GM18505 (cell line): ENCODE data around the gene ZBTB34.
A peak's percentile ranks its signal among the peaks of the same experiment; 100 is the strongest.

ENCODE experiments used
- ATAC-seq: cut with Tn5 transposase; IDR thresholded peaks from one replicate; pipeline ENCODE4 v1.9.1; 2021; ENCODE audit not compliant: unreplicated experiment
- POLR2A ChIP-seq: IDR thresholded peaks from 4 replicates; pipeline ENCODE4 v1.6.1; 2011; ENCODE audit warnings: borderline replicate concordance; ENCODE audit not compliant: insufficient read depth, insufficient read length; ENCODE audit errors: extremely low read depth

ZBTB34 gene

DNA sequence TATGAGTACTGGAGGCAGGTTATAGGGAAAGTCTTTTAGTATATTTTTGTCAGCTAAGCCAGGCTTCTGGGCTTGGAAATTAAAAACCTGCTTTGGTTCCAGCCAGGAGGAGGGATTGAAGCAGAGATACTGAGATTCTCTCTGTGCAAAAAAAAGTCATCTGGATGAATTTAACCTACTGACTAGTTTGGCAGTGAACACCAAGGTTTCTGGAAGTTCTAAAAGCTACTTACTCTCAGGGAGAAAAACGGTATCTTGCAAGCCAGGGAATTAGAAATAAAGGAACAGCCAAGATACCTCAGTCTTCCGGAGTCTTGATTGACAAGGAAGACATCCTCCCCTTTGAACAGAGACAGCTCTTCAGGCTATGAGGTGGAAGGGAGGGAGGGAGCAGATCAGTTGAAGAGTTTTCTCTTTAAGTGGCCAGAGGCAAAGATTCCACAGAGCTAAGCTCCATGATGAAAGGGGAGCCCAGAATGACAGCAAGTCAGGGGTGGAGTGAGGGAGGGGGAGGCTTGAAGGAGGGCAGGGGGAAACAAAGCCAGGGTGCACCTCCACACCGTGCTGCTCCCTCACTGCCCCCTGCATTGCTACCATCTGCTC is 8.3 kb upstream of the ZBTB34 start:
- TF ChIP-seq POLR2A: no peak
- no peak for ATAC-seq

DNA sequence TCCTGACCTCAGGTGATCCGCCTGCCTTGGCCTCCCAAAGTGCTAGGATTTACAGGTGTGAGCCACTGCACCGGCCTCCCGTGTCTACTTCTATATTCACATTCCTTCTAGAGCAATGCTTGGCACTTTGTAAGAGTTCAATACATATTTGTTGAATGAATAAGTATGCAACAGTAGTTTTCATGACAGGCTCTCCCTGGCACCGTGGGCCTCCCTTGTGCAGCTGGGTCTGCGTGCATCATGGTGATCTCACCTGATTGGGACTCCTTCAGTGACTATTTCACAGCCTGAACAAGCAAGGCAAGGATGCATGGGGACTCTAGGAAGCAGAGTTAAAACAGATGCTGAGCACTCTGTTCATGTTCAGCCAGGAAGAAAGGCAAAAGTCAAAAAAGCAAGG is 6.8 kb upstream of the ZBTB34 start:
- TF ChIP-seq POLR2A: no peak
- ATAC-seq: no peak

- no peak for ATAC-seq
- TF ChIP-seq POLR2A: no peak
These were observed 5.7 kb upstream of the ZBTB34 start for GRCh38 chr9:126854734-126855133.

DNA sequence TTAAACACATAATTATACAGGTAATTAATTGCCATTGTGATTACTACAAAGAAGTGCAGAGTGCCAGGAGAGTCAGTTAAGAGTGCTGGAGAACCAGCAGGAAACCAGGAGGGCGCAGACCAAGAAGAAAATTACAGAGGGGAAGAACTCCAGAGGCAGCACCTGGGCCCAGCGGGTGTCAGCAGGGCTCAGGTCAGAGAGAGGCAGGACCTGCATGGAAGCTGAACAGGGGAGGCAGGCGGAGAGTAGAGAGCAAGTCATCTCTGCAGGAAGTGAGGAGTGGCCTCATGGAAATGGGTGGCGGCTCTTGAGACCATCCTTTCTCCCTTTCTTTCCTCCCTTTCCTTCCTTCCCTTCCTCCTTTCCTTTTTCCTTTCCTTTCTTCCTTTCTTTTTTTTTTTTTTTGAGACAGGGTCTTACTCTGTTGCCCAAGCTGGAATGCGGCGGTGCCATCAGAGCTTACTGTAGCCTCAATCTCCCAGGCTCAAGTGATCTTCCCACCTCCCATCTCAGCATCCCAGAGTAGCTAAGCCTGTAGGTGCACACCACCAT is 4.0 kb upstream of the ZBTB34 start:
- no peak for TF ChIP-seq POLR2A
- ATAC-seq: no peak

DNA sequence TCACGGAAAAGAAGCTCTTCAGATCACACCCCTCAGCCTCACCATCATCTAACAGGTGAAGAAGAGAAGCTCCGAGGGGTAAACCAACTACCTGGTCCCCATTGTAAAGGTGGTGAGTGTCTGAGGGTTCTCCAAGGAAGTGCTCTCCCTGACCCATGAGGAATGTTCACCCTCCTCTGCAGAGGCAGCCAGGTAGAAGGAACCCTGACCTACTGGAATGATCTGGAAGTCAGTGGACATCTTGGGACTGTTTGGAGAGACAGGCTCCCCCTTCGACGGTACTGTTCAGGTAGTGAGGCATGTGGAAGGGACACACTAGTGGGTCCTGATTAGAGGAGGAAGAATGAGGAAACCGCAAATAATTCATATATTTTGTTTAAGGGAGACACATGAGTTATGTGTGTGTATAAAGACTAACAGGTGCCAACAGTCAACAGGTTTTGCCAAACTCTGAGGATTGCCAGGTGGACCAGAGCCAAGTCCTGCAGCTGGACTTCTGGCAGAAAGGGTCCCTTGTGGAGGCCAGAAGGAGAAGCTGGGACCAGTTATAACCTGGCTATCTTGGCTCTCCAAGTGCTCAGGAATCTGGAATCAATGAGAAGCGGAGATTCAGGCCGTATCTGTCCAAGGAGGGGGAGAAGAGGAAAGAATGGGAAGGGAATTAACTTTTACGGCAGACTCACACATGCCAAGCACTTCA is 3.0 kb upstream of the ZBTB34 start:
- ATAC-seq: no peak
- no peak for TF ChIP-seq POLR2A

DNA sequence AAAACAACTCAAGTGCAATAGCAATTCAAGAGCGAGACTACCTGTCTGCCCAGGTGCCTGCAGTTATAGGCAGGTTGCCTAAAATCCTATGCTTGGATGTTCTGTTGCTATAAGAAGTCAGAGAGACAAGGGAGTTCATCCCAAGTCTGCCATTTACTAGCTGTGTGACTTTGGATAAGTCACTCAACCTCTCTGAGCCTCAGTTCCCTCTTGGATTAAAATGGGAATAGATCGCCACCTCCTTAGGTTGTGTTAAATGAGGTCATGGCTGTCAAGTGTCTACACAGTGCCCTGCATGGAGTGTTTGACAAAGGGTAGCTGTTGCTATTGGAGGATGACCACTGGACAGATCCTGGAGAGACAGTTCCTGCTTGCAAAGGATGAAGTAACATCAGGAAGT is 1.3 kb upstream of the ZBTB34 start:
- no peak for TF ChIP-seq POLR2A
- ATAC-seq: no peak

DNA sequence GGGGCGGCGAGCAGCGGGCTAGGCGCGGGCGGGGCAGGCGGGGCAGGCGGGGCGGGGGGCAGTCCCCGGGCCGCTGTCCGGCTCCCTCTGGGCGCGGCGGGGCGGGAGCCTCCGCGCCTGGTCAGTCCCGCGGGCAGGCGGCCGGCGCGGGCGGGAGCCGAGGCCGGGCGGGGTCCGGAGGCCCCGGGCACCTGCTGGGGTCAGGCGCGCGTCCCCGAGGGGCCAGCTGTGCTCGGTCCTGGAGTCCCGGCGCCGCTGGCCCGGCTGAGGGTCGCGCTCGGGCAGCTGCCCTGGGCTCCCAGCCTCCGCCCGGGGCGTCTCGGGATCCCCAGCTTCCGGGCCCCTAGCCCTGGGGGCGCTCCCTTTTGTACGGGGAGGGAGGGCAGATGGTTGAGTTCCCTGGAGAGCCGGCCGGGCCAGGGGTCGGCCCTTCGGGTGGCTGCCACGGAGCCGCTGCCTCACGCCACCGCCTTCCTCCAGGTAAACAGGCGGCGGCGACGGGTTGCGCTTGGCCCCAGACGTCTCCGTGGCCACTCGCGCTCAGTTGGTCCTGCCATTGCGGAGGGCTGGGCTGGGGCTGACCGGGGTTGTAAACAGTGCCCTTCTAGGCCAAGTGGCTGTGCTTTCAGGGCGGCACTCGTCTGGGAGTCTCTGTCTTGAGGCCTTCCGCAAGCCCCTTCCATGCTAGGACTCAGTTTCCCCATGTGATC is 473 bp downstream of the ZBTB34 start:
- peak; percentile 15 for ATAC-seq
- TF ChIP-seq POLR2A: no peak

DNA sequence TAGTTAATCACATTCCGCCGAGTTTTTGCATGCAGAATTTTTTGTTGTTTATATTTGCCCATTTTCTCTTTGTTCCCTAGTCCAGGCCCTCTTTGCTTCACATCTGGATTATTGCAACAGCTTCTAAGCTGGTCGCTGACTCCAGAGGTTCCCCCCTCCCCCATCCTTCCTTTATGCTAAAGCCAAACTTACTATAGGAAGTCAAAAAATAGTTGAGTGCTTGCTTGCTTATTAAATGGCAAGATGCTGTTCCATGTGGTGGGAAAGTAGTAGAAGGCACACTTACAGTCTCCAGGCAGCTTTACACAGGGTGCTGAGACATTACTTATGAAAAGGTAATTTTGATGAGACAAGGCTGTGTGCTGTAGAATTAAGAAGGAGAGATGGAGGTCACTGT is 1.3 kb downstream of the ZBTB34 start:
- no peak for TF ChIP-seq POLR2A
- no peak for ATAC-seq

DNA sequence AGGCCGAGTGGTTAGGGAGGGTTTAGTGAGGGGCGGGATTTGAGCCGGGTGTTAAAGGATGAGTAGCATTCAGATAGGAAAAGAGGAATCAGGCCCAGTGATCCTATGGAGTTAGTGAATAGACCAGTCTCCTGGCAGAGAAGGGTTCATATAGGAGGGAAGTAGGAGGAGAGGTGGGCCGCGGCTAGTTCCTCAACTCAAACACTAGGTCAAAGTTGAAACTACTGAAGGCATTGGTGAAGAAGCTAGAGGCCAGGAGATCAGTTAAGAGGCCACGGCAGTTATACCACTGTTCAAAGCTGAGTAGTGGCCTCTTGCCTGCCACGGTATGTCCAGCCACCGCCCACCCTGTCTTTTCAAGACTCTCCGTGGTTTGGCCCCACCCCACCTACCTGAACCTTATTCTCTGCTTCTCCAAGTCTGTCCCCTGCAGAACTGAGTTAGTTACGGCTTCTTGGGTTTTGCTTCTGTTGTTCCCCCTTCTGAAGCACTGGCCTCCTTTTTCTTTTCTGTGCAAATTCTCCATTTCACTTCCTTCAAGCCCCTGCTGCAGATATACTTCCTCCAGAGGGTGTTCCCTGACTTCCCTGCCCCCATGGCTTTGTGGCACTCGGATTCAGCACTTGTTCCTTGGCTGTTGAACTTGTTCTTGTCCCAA is 1.8 kb downstream of the ZBTB34 start:
- no peak for TF ChIP-seq POLR2A
- ATAC-seq: no peak

DNA sequence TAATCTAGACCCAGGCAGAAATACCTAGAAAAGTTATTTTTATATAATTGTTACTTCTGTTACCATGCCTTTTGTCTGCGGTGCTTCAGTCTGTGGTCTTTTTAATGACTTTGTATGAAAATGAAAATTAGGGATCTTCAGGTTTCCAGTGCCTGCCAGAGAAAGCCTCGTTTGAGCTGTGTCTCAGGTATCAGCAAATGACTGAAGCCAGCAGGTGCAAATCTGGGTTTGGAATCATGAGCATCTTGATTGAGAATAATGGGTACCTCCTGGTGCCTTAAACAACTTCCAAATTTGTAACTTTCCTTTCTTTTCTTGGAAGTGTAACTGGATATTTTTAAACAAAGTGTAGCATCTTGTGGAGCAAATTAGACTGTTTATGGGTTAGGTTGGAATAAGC is 4.3 kb downstream of the ZBTB34 start:
- TF ChIP-seq POLR2A: no peak
- no peak for ATAC-seq

GRCh38 chr9:126869368-126869767 is 8.9 kb downstream of the ZBTB34 start:
- TF ChIP-seq POLR2A: no peak
- no peak for ATAC-seq

DNA sequence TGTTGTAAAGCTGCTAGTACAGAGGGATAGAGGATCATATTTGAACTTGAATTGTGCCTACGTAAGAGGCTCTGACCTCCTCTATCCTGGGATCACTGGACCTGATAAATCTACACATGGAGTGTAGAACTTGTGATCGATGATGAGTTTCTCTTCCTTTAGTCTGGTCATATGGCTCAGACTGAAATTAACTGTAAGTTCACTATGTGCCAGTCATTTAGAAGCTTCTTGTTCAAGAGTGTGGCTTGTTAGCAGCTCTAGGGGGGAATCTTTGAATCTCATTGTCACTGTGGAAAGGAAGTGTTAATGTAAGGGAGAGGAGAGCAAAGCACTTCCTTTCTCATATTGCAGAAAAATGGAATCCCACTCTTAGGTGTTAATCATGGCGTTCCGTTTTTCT is 12.1 kb downstream of the ZBTB34 start:
- ATAC-seq: no peak
- no peak for TF ChIP-seq POLR2A

DNA sequence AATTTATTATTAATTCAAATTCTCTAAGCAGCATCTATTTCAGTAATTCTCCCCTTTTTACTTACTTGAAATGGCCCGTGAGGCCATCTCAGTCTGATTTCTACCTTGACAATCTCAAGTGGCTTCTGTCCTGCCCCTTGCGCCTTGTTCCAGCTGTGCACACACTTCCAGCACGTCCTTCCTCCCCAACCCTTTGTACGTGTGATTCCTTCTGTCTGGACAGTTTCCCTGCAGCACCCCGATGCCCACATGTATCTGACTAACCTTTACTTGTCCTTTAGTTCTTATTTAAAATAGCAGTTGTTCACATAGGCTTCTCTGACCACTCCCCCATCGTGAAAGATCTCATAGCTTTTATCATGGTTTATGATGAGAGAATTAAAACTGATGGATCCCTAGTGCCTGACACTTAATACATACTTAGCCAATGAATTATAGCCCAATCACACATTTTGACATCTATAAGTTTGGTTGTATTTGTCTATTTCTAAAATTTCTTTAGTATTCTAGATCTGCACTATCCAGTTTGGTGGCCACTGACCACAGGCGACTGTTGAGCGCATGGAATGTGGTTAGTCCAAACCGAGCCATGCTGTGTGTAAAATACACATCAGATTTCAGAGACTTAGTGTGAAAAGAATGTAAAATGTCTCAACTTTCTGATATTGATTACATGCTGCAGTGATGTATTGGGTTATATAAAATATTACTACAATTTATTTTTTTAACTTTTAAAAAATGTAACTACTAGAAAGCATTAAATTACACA is 14.3 kb downstream of the ZBTB34 start:
- TF ChIP-seq POLR2A: no peak
- ATAC-seq: no peak
